HG03175 (cell line): ENCODE measurements around the gene AKT3.
"Not testable (repeated sequence)": the region's sequence is repeated elsewhere in the genome, so short reads cannot be mapped to it uniquely, and the experiment has no call there.

Experiments
- ATAC-seq: cut with Tn5 transposase; IDR thresholded peaks from one replicate; pipeline ENCODE4 v1.9.1; 2021; ENCODE audit warnings: mild to moderate bottlenecking, moderate library complexity; ENCODE audit not compliant: unreplicated experiment

The AKT3 gene

GRCh38 chr1:243710467-243710866, 139.6 kb downstream of the AKT3 start:
- ATAC-seq: no peak

- ATAC-seq: no peak
Observed at GRCh38 chr1:243708210-243708609, 141.8 kb downstream of the AKT3 start.

- ATAC-seq: no peak
Observed at GRCh38 chr1:243706563-243706962, 143.5 kb downstream of the AKT3 start.

- ATAC-seq: no peak
Observed at GRCh38 chr1:243705585-243705984, 144.5 kb downstream of the AKT3 start.

- ATAC-seq: no peak
Observed at GRCh38 chr1:243701872-243702271, 148.2 kb downstream of the AKT3 start.

GRCh38 chr1:243693800-243694199, 156.2 kb downstream of the AKT3 start:
- ATAC-seq: no peak

- ATAC-seq: no peak
Observed at GRCh38 chr1:243686159-243686558, 163.9 kb downstream of the AKT3 start.

GRCh38 chr1:243680860-243681259, 169.2 kb downstream of the AKT3 start:
- no peak for ATAC-seq

GRCh38 chr1:243672539-243673074, 177.4 kb downstream of the AKT3 start:
- ATAC-seq: no peak

GRCh38 chr1:243667591-243667990, 182.5 kb downstream of the AKT3 start:
- ATAC-seq: peak; percentile 70

- ATAC-seq: no peak
Observed at GRCh38 chr1:243667133-243667532, 182.9 kb downstream of the AKT3 start.

GRCh38 chr1:243663651-243664050, 186.4 kb downstream of the AKT3 start:
- ATAC-seq: no peak

- not testable (repeated sequence) for ATAC-seq
Observed at GRCh38 chr1:243662169-243662568, 187.9 kb downstream of the AKT3 start.

GRCh38 chr1:243658594-243659105, 191.4 kb downstream of the AKT3 start:
- ATAC-seq: no peak

GRCh38 chr1:243657793-243658192, 192.2 kb downstream of the AKT3 start:
- ATAC-seq: no peak

- not testable (repeated sequence) for ATAC-seq
Observed at GRCh38 chr1:243649530-243649929, 200.5 kb downstream of the AKT3 start.

- ATAC-seq: no peak
Observed at GRCh38 chr1:243646841-243647240, 203.2 kb downstream of the AKT3 start.

- no peak for ATAC-seq
Observed at GRCh38 chr1:243645281-243645680, 204.8 kb downstream of the AKT3 start.

GRCh38 chr1:243642936-243643335, 207.1 kb downstream of the AKT3 start:
- ATAC-seq: no peak

- ATAC-seq: no peak
Observed at GRCh38 chr1:243639027-243639658, 210.9 kb downstream of the AKT3 start.

GRCh38 chr1:243638186-243638585, 211.9 kb downstream of the AKT3 start:
- no peak for ATAC-seq

GRCh38 chr1:243628476-243628907, 221.6 kb downstream of the AKT3 start:
- no peak for ATAC-seq

GRCh38 chr1:243623841-243624240, 226.2 kb downstream of the AKT3 start:
- ATAC-seq: no peak
